HG03432 (cell line): ENCODE results near the gene ZNF136.

Source experiments
- ATAC-seq: cut with Tn5 transposase; IDR thresholded peaks from one replicate; pipeline ENCODE4 v1.9.1; 2021; ENCODE audit warnings: mild to moderate bottlenecking, moderate library complexity; ENCODE audit not compliant: unreplicated experiment

ZNF136 gene

DNA sequence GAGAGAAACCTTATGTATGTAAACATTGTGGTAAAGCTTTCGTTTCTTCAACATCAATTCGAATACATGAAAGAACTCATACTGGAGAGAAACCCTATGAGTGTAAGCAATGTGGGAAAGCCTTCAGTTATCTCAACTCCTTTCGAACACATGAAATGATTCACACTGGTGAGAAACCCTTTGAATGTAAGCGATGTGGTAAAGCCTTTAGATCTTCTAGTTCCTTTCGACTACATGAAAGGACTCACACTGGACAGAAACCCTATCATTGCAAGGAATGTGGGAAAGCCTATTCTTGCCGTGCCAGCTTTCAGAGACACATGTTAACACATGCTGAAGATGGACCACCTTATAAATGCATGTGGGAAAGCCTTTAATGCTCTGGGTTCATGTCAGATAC lies 24.7 kb downstream of the ZNF136 start:
- no peak for ATAC-seq

DNA sequence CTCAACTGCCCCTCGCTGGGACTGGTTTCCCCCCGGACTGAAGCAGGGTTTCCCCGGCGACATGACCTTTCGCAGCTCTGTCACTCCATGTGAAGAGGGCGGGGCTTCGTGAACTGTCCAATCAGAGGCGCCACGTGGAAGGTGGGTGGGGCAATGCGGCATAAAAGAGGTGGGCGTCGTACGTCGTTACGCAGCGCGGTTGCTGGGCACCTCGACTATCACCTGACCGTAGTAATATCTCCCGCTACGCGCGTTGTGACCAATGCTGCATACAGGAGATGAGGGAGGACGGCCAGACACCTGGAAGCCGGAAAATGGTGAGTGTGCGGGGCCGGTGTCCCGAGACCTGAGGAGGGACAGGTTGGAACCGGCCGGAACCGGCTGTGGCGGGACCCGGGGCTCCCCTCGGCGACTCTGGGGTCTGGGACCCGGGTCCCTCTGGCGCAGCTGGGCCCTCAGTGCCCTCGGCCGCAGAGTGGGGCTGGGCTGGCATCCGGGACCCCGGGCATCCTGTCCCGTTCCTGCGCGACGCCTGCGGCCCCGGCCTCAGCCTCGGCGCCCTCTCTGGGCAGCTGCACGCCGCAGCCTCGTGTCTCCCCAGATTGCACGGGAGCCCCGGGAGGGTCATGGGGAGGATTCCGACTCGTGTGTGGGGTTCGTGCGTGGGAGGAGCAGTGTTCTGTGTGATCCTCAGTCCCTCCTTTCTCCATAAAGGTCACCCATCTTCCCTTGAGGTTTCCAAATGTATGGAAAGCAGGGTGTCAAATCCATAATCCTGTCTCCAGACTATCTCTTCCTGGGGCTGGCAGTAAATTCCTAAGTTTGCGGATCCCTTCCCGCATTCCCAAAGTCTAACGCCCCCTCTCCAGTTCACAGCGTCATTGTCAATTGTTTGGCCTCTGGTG lies 32.2 kb downstream of the ZNF136 start:
- ATAC-seq = no peak

DNA sequence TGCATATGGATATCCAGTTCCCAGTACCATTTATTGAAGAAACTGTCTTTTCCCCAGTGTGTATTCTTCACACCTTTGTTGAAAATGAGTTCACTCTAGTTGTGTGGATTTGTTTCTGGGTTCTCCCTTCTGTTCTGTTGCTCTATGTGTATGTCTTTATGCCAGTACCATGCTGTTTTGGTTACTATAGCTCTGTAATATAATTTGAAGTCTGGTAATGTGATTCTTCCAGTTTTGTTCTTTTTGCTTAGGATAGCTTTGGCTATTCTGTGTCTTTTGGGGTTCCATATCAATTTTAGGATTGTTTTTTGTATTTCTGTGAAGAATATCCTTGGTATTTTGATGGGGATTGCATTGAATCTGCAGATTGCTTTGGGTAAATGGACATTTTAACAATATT lies 35.2 kb downstream of the ZNF136 start:
- no peak for ATAC-seq

DNA sequence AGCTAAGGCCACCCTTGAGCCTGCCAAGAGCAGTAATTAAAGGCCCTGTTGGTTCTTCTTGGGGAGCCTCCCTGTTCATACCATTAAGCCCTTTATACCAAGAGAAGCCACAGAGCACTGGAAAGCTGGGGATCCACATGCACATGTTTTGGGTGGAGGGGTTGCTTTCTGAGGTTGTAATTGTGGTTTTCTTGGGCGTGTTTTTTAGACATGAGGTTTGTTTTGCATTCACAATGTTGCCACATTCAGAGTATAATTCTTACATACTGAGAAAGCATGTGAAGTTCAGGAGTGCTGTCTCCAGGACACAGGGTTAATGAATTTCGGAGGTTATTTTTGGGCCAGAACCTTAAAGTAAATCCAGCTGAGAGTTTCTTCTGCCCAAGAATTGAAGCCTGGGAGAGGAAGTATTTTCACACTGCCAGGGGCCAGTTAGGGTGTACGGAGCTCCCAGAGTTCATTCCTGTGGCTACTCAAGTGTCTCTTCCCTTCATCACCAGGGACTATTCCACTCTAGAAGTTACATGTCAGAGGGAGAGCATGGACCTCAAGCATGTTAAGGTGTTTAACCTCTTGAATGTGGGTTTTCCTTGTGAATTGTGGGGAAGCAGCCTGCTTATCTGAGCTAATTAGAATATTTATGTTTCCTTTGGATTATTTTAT lies 37.0 kb downstream of the ZNF136 start:
- ATAC-seq = no peak

DNA sequence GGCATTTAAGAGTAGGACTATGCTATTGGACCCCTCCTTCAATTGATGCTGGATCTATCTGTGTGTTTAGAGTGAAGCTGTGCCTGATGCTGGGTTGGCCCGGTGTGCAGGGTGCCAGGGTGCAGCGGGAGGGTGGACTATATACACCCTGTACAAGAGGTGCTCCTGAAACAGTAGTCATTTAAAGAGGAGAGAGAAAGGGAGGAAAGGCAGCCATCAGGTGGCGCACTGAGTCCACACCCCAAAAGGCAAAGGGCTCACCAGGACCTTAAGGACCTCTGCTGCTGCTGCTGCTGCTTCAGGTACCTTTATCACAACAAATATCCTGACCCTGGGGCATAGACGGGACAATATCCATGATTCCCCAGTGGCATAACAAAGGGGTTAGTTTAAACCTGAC lies 39.4 kb downstream of the ZNF136 start:
- no peak for ATAC-seq

DNA sequence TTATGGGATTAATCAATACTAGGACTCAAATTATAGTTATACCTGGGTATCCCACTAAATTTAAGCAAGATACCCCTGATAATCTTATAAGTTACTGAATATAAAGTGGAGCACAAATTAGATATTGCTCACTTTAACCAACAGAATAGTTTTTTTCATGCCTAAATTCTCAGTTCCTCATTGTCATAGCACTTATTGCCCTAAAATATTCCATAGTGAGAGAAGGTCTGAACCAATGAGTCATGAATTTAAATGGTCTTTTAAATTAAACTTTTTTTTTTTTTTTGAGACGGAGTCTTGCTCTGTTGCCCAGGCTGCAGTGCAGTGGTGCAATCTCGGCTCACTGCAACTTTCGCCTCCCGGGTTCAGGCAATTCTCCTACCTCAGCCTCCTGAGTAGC lies 42.4 kb downstream of the ZNF136 start:
- no peak for ATAC-seq

DNA sequence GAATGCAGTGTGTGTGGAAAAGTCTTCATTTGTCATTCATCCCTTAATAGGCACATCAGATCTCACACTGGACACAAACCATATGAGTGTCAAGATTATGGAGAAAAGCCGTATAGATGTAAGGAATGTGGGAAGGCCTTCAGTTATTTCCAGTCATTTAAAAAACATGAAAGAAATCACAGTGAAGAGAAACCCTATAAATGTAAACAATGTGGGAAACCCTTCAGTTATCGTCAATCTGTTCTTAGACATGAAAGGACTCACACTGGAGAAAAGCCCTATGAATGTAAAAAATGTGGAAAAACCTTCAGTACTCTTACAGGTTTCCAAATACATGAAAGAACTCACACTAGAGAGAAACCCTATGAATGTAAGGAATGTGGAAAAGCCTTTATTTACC lies 45.3 kb downstream of the ZNF136 start:
- ATAC-seq = no peak

DNA sequence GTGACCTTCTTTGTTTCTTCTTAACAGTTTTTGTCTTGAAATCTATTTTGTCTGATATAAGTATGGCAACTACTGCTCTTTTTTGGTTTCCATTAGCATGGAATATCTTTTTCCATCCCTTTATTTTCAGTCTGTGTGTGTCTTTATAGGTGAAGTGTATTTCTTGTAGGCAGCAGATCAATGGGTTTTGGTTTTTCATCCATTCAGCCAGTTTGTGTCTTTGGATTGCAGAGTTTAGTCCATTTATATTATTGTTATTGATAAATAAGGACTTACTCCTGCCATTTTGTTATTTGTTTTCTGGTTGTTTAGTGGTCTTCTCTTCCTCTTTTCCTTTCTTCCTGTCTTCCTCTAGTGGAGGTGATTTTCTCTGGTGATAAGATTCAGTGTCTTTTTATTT lies 54.4 kb downstream of the ZNF136 start:
- ATAC-seq = no peak

DNA sequence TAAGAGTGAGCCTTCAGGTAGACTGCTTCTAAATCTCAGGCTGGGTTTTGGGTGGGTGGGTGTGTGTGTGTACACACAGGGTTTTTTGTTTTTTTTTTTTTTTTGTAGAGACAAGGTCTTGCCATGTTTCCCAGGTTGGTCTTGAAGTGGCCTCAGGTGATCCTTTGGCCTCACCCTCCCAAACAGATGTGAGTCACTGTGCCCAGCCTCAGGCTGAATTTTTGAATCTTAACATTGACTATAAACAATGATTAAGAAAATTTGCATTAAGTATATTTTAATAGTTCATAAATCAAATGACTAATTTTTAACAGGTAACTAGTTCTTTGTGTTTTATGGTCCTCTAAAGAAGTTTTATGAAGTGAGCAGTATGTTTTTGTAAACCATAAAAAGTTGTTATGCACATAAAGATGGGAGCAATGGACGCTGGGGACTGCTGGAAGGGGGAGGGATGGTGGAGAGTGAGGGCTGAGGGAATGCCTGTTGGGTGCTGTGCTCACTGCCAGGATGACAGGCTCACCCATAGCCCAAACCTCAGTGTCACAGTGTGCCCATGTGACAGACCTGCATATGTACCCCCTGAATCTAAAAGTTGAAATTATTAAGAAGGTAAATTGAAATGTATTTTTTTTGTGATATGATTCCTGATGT lies 60.2 kb downstream of the ZNF136 start:
- ATAC-seq = no peak

DNA sequence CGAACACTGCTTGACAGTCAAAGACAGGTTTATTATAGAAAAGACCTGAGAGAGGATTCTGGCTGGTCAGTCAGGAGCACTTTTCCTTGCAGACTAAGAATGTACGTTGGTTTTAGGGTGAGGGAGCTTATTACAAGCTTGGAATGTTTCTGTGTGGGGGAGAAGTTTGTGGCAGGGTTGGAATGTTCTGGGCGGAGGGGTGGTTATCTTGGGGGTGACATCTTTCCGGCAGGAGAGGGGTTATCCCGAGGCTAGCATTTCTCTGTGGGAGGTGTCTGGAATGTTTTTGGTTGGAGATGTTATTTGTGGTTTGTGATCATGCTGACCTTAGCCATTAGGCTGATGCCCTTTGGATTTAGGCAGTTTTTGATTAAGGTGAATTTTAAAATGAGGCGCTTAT lies 61.8 kb downstream of the ZNF136 start:
- ATAC-seq = no peak

DNA sequence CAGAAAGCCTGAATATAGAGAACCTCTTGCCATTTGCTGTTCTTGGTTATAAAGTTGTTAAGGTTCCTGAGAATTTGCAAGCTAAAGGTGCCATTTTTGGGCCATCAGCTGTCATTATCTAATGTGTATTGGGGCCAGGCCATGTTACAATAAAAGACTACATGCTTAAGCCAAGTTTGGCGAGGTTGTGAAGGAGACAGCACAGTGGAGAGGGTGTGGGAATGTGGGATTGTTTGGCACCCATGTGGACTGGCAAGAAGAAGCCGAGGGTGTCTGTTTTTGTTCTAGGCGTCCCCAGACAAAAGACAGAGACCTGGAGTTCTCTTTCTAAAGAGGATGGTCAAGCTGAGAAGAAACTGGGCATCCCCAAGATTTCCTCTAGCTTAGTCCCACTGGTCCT lies 67.1 kb downstream of the ZNF136 start:
- ATAC-seq = no peak

DNA sequence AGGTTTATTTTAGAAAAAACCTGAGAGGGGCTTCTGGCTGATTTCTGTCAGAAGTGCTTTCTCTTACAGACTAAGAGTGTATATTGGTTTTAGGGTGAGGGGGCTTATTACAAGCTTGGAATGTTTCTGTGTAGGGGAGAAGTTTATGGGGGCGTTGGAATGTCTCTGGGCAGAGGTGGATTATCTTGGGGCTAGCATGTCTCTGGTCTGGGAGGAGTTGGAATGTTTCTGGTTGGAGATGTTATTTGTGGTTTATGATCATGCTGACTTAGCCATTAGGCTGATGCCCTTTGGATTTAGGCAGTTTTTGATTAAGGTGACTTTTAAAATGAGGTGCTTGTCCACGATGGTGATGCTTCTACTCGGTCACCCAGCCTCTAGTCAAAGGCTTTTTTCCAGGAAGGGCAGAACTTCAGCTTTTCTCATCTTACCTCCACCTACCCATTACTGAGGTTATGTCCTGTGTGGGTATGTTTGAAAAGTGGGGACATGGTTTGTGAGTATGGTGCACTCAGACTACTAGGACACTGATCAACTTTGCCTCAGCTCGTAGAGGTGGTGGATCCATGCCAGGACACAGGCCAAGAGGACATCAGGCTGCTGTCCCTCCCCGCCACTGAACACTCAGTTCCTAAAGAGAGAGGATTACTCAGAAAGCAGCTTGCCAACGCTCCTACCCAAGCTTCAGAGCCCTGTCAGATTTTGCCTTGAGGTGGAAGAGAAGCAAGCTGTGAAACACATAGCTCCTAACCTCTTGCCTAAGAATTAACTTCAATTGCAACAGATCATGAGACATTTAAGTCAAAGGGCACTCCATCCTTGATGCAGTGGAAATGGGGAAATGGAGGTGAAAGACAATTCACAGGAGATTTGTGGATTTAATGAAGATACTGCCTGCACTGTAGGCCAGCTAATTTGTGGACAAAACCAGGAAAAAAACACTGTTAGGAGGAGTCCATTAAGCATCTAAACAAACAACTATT lies 68.1 kb downstream of the ZNF136 start:
- ATAC-seq = no peak

DNA sequence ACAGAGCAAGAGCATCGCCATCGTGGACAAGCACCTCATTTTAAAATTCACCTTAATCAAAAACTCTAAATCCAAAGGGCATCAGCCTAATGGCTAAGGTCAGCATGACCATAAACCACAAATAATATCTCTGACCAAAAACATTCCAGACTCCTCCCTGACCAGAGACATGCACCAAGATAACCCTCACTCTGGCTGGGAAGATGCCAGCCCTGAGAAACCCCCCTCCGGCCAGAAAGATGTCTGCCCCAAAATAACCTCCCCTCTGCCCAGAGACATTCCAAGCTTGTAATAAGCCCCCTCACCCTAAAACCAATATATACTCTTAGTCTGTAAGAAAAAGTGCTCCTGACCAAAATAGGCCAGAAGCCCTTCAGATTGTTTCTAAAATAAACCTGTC lies 70.1 kb downstream of the ZNF136 start:
- no peak for ATAC-seq

DNA sequence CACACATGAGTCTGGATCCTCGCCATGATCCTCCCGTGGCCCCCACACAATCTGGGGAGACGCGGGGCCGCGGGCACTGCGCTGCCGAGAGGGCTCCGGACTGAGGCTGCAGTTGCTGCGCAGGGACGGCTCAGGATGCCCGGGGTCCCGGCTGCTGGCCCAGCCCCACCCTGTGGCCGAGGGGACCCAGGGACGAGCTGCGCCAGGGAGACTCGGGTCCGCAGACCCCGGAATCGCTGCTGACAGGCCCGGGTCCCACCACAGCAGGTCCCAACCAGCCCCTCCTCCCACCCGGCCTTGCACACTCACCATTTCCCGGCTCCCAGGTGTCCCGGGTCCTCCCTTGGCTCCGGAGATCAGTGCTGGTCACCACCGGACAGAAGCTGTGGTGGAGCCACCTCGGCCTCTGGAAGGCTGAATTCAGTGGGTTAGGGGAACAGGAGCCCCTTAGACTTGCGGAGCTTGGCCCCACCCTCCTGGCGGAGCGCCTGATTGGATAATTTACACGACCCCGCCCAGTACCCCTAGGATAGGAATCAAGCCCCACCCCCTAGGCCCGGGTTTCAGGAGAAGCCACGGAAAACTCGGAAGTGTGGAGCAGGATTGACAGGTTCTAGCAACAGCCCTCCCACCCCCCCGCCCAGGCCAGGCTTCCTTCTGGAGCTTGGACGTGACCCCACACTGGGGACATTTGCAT lies 74.4 kb downstream of the ZNF136 start:
- ATAC-seq = no peak
